ENCODE results near the gene TFF3. TPM values are rescaled to one million over a fixed set of nuclear protein-coding genes. Genes with fewer than 3 reads are reported as not detected.
A peak's percentile ranks its signal among the peaks of the same experiment; 100 is the strongest.

TFF3 gene
- total RNA-seq, 2 donors from 2014 or later: 6.3 to 16.3 TPM

DNA sequence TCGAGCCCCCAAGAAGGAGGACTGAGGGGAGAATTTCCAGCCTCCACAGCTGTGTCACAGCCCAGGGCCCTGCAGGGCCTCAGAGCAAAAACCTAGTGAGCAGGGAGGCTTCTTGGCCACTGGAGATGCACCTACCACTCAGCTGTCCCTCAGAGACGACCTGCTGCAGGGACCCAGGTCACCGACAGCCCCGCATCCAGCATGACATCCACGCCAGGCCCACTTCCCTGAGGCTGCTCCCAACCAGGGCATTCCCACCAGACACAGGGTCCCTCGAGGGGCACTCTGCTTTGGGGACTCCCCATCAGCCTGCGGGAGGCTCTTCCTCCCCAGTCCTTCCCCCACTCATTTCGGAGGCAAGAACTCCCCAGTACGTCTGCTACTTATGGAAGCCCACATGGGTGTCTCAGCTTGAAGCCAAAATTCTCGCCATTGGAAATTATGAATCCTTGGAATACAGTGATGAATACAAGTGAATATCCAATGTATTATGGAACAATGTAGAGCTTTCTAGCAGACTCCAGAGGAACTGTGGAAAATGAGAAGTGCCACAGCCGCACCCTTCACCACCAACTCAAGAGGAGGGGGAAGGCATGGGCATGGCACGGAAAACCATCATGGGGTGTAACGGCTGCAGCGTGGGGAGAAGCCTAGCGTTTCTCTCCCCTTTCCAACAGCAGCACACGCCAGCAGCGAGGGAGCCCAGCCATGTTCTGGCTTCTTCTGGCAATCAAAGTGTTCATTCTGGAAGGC, 6.9 kb downstream of the TFF3 start:
- intact Hi-C loops (cut with DNase I): no loop called here
- Histone ChIP-seq H3K4me1 (peaks cover 27% of the 10 kb centered on the region), H3K27me3 (no peaks in the 10 kb centered on the region), H3K36me3 (replicated peaks in 1 of 2; ENCODE audit: insufficient read depth in 1 of 2, low read depth in 2 of 2) (no peaks in the 10 kb centered on the region), H3K4me3 (no peak overlapping the region), H3K9me3 (no peaks in the 10 kb centered on the region), H3K27ac (no peak overlapping the region)
- no peak for DNase-seq
- no peak for ATAC-seq
- no peak for TF ChIP-seq CTCF (IDR thresholded peaks at IDR 0.05)
- no peak for TF ChIP-seq POLR2A (IDR thresholded peaks at IDR 0.05)
- 77 to 84% methylated on average over 14 to 15 of the region's 17 CpGs for WGBS, 2 donors

GRCh38 chr21:42307106-42307505, 8.1 kb downstream of the TFF3 start:
- WGBS, 2 donors: 49 to 54% methylated on average over 5 of the region's 5 CpGs
- Histone ChIP-seq H3K27ac (no peak overlapping the region), H3K4me3 (no peak overlapping the region), H3K36me3 (replicated peaks in 1 of 2; ENCODE audit: insufficient read depth in 1 of 2, low read depth in 2 of 2) (no peaks in the 10 kb centered on the region), H3K4me1 (peaks cover 16% of the 10 kb centered on the region), H3K27me3 (no peaks in the 10 kb centered on the region), H3K9me3 (no peaks in the 10 kb centered on the region)
- intact Hi-C loops (cut with DNase I): no loop called here
- ATAC-seq (no peak), DNase-seq (peak in 1 of 4 donors; percentile 68)
- no peak for TF ChIP-seq POLR2A (IDR thresholded peaks at IDR 0.05)
- TF ChIP-seq CTCF (IDR thresholded peaks at IDR 0.05): no peak

DNA sequence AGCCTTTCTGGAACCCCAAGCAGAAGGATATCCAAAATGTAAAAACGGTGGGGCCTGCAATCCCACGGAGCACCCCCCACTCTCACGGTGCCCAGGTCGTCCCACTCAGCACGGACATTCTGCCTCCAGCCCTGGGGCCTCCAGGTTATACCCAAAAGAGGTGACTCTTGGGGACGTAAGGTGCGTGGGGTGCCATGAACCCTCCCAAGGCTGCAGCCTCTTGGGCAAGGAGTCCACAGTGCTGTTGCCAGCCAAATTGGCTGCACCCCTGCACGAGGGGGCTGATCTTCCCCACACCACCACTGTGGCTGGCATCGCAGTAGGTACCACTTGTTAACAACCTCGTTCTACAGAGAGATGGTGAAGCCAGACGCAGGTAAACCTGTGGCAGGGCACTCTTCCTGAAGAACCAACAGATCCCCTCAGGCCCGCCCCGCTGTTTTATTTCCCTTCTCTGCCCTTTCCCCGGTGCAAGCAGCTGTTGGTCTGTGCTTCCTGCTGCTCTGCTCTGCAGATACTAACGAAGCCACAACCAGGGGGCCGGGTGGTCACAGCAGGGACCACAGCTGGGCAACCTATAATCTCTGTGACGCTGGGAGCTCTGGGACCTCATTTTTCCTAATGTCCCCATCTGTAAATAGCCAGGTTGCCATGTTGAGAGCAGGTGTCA, 8.7 kb downstream of the TFF3 start:
- H3K27me3 ChIP-seq: no peaks in the 10 kb centered on the region
- no peak overlapping the region for H3K4me3 ChIP-seq
- intact Hi-C loops (cut with DNase I): no loop called here
- DNase-seq: no peak
- no peaks in the 10 kb centered on the region for H3K36me3 ChIP-seq (replicated peaks in 1 of 2; ENCODE audit: insufficient read depth in 1 of 2, low read depth in 2 of 2)
- H3K27ac ChIP-seq: no peak overlapping the region
- 76 to 85% methylated on average over 17 of the region's 17 CpGs for WGBS, 2 donors
- ATAC-seq: no peak
- H3K9me3 ChIP-seq: no peaks in the 10 kb centered on the region
- TF ChIP-seq POLR2A (IDR thresholded peaks at IDR 0.05): no peak
- TF ChIP-seq CTCF (IDR thresholded peaks at IDR 0.05): no peak
- H3K4me1 ChIP-seq: peaks cover 12% of the 10 kb centered on the region

- no peak for TF ChIP-seq POLR2A (IDR thresholded peaks at IDR 0.05)
- no peak for TF ChIP-seq CTCF (IDR thresholded peaks at IDR 0.05)
- Histone ChIP-seq H3K4me1 (peaks cover 12% of the 10 kb centered on the region), H3K4me3 (no peak overlapping the region), H3K36me3 (replicated peaks in 1 of 2; ENCODE audit: insufficient read depth in 1 of 2, low read depth in 2 of 2) (no peaks in the 10 kb centered on the region), H3K27me3 (no peaks in the 10 kb centered on the region), H3K9me3 (no peaks in the 10 kb centered on the region), H3K27ac (no peak overlapping the region)
- intact Hi-C loops (cut with DNase I): no loop called here
- WGBS, 2 donors: 89 to 94% methylated on average over 25 to 33 of the region's 33 CpGs
- ATAC-seq (no peak), DNase-seq (no peak)
Measured at GRCh38 chr21:42305707-42306147, 9.5 kb downstream of the TFF3 start.
